ENCODE measurements around the gene EARS2. TPM values are rescaled to one million over a fixed set of nuclear protein-coding genes. Genes with fewer than 3 reads are reported as not detected.

Gene EARS2
- total and polyA plus RNA-seq, 9 of the 15 experiments (the other 6 are each of a cell fraction or from before 2014, with no cell fraction given) = 17.6 to 58.6 (median 36.3) TPM

DNA sequence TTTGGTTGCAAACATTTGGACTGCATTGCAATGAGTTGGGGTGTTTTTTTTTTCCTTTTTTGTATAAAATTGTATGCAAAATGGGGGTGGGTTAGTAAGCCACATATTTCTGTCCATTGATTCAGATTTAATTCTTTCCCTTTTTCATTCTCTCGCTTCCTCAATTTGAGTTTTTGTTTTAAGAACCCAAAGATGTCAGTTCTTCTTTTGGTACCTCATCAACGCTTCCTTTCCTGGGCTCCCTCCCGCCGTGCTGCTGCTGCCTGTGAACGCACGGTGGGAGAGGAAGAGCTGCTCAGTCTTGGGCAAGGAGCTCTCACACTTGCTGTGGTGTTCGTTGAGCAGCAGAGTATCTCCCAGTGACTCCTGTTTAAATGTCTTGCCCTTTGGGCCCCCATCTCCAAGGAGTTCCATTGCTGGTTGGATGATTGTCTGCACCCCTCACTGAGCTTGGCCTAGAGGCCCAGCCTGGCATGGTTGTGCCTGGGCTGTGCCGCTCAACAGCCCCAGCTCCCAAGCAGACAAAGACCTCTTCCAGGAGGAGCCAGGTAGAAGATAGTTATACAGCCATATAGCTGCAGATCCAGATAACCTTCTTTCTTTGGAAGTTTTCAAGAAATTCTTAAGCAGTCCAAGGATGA, 14.0 kb upstream of the EARS2 start:
- BruUV-seq (replicated peaks) = no TSS peak
- intact Hi-C loops (cut with micrococcal nuclease) (no loop called here), in situ Hi-C loops (cut with MboI) (no loop called here)
- H3K79me2 ChIP-seq (ENCODE audit: control insufficient read depth, insufficient read depth, low read length) = no peaks in the 10 kb centered on the region
- H3K27me3 ChIP-seq (ENCODE audit: control insufficient read depth in 2 of 2, insufficient read depth in 2 of 2, low read length in 2 of 2) = no peaks in the 10 kb centered on the region
- no peaks in the 10 kb centered on the region for H3K9me3 ChIP-seq (replicated peaks; ENCODE audit: control insufficient read depth, insufficient read depth, low read depth, low read length)
- ATAC-seq (no peak), FAIRE-seq (no peak), DNase-seq (ENCODE audit: extremely low read depth in 1 of 4, low spot score in 3 of 4) (no peak)
- H3K9ac ChIP-seq (ENCODE audit: insufficient read depth in 1 of 2, low read depth in 2 of 2, low read length in 2 of 2) = no peak overlapping the region
- H2AFZ ChIP-seq (ENCODE audit: low read depth, low read length) = no peak overlapping the region
- H3K4me3 ChIP-seq = no peak overlapping the region
- H3K27ac ChIP-seq (ENCODE audit: extremely low read depth, low read depth, low read length) = no peak overlapping the region
- ChIA-PET POLR2A (interaction anchor here (0.7 to 1.6 kb wide), 3 partner anchors 11 to 14 kb away, joined by 3 to 4 read pairs (median 4); partner anchors contain the start of genes EARS2 and UBFD1), CTCF (ENCODE audit: low intra/inter-chr PET ratio) (no interaction called here)
- H4K20me1 ChIP-seq (replicated peaks; ENCODE audit: control insufficient read depth, insufficient read depth, low read length) = no peaks in the 10 kb centered on the region
- 85% methylated on average over 8 of the region's 8 CpGs for WGBS (ENCODE audit: insufficient coverage, low coverage, missing lambda C conversion rate)
- H3K9me1 ChIP-seq (ENCODE audit: control insufficient read depth, insufficient read depth, low read length) = no peaks in the 10 kb centered on the region
- no peak for TF ChIP-seq CCAR2 (IDR thresholded peaks at IDR 0.05; ENCODE audit: low read depth, low read length)
- no peak for TF ChIP-seq NFIC (IDR thresholded peaks at IDR 0.05)
- no peak for TF ChIP-seq NEUROD1 (IDR thresholded peaks at IDR 0.05; ENCODE audit: borderline replicate concordance, low read depth, low read length, partially characterized antibody)
- TF ChIP-seq LARP7 (IDR thresholded peaks at IDR 0.05) = no peak
- TF ChIP-seq, protein P1, sequence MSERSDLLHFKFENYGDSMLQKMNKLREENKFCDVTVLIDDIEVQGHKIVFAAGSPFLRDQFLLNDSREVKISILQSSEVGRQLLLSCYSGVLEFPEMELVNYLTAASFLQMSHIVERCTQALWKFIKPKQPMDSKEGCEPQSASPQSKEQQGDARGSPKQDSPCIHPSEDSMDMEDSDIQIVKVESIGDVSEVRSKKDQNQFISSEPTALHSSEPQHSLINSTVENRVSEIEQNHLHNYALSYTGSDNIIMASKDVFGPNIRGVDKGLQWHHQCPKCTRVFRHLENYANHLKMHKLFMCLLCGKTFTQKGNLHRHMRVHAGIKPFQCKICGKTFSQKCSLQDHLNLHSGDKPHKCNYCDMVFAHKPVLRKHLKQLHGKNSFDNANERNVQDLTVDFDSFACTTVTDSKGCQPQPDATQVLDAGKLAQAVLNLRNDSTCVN (CRISPR knock-in tag; IDR thresholded peaks at IDR 0.05) = no peak
- TF ChIP-seq MYBL2 (IDR thresholded peaks at IDR 0.05; ENCODE audit: low read depth) = no peak
- no peak for TF ChIP-seq MYBL2 (CRISPR knock-in tag; IDR thresholded peaks at IDR 0.05; ENCODE audit: borderline replicate concordance)
- TF ChIP-seq, protein P2, sequence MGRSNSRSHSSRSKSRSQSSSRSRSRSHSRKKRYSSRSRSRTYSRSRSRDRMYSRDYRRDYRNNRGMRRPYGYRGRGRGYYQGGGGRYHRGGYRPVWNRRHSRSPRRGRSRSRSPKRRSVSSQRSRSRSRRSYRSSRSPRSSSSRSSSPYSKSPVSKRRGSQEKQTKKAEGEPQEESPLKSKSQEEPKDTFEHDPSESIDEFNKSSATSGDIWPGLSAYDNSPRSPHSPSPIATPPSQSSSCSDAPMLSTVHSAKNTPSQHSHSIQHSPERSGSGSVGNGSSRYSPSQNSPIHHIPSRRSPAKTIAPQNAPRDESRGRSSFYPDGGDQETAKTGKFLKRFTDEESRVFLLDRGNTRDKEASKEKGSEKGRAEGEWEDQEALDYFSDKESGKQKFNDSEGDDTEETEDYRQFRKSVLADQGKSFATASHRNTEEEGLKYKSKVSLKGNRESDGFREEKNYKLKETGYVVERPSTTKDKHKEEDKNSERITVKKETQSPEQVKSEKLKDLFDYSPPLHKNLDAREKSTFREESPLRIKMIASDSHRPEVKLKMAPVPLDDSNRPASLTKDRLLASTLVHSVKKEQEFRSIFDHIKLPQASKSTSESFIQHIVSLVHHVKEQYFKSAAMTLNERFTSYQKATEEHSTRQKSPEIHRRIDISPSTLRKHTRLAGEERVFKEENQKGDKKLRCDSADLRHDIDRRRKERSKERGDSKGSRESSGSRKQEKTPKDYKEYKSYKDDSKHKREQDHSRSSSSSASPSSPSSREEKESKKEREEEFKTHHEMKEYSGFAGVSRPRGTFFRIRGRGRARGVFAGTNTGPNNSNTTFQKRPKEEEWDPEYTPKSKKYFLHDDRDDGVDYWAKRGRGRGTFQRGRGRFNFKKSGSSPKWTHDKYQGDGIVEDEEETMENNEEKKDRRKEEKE (IDR thresholded peaks at IDR 0.05; ENCODE audit: borderline replicate concordance in 1 of 2, control insufficient read depth in 1 of 2, low read depth in 2 of 2, low read length in 1 of 2) = no peak
- no peak for TF ChIP-seq MTF1 (CRISPR knock-in tag; IDR thresholded peaks at IDR 0.05; ENCODE audit: borderline replicate concordance)
- TF ChIP-seq MYNN (IDR thresholded peaks at IDR 0.05) = no peak
- TF ChIP-seq MYNN (CRISPR knock-in tag; IDR thresholded peaks at IDR 0.05) = no peak
- TF ChIP-seq POU5F1 (IDR thresholded peaks at IDR 0.05; ENCODE audit: borderline replicate concordance, low read depth, low read length, partially characterized antibody) = no peak
- TF ChIP-seq, protein P3, sequence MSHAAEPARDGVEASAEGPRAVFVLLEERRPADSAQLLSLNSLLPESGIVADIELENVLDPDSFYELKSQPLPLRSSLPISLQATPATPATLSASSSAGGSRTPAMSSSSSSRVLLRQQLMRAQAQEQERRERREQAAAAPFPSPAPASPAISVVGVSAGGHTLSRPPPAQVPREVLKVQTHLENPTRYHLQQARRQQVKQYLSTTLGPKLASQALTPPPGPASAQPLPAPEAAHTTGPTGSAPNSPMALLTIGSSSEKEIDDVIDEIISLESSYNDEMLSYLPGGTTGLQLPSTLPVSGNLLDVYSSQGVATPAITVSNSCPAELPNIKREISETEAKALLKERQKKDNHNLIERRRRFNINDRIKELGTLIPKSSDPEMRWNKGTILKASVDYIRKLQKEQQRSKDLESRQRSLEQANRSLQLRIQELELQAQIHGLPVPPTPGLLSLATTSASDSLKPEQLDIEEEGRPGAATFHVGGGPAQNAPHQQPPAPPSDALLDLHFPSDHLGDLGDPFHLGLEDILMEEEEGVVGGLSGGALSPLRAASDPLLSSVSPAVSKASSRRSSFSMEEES (CRISPR knock-in tag; IDR thresholded peaks at IDR 0.05) = no peak
- H3K4me2 ChIP-seq (ENCODE audit: insufficient read depth, low read length) = no peak overlapping the region
- no peaks in the 10 kb centered on the region for H3K4me1 ChIP-seq (replicated peaks in 1 of 2; ENCODE audit: control insufficient read depth in 2 of 2, insufficient read depth in 2 of 2, low read length in 2 of 2)
- peaks cover 75% of the 10 kb centered on the region; the same call in 2 of the 3 replicates for H3K36me3 ChIP-seq (ENCODE audit: control insufficient read depth, insufficient read depth, low read length)
